ENCODE measurements around the gene GSX1.

DNA sequence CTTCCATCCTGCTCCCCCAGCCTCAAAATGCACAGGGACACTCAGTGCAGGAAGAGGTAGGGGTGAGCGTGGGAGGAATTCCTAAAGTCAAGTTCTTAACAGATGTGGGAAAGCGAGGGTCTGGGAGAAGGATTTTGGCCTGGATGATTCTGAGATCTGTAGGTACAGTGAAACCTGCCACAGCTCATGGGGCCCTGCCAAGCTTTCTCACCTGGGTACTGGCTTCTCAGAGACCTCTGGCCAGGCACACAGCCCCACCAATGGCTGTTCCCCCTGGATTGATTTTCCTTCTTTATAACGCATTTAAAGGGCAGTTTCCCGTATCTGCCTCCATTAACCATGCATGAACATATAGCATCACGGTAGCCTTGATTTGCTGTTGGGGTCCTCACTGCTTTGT lies 47.0 kb upstream of the GSX1 start:
- TF ChIP-seq, protein P1, sequence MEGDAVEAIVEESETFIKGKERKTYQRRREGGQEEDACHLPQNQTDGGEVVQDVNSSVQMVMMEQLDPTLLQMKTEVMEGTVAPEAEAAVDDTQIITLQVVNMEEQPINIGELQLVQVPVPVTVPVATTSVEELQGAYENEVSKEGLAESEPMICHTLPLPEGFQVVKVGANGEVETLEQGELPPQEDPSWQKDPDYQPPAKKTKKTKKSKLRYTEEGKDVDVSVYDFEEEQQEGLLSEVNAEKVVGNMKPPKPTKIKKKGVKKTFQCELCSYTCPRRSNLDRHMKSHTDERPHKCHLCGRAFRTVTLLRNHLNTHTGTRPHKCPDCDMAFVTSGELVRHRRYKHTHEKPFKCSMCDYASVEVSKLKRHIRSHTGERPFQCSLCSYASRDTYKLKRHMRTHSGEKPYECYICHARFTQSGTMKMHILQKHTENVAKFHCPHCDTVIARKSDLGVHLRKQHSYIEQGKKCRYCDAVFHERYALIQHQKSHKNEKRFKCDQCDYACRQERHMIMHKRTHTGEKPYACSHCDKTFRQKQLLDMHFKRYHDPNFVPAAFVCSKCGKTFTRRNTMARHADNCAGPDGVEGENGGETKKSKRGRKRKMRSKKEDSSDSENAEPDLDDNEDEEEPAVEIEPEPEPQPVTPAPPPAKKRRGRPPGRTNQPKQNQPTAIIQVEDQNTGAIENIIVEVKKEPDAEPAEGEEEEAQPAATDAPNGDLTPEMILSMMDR (IDR thresholded peaks at IDR 0.05) = no peak
- no peak for TF ChIP-seq RCOR1 (IDR thresholded peaks at IDR 0.05; ENCODE audit: low read length)
- TF ChIP-seq RAD21 (IDR thresholded peaks at IDR 0.05; ENCODE audit: low read length) = no peak
- no peak for TF ChIP-seq YY1 (IDR thresholded peaks at IDR 0.05; ENCODE audit: low read depth)
- TF ChIP-seq POLR2AphosphoS5 (IDR thresholded peaks at IDR 0.05; ENCODE audit: low read depth, low read length) = no peak
- TF ChIP-seq MXI1 (IDR thresholded peaks at IDR 0.05; ENCODE audit: low read depth, low read length) = no peak
- TF ChIP-seq TEAD4 (IDR thresholded peaks at IDR 0.05; ENCODE audit: borderline replicate concordance, insufficient read depth) = no peak
